Psoas muscle (tissue), 8 donors: ENCODE results near the gene MAST4. TPM values are rescaled to one million over a fixed set of nuclear protein-coding genes. Genes with fewer than 3 reads are reported as not detected.
A peak's percentile ranks its signal among the peaks of the same experiment; 100 is the strongest.

Experiments used
- ATAC-seq, 4 donors: fragments of 200-7000 bp; cut with Tn5 transposase; one replicate each; pipeline ENCODE4 v1.9.1; 2020; ENCODE audit warnings: moderate library complexity in 3 of 4, mild to moderate bottlenecking in 2 of 4
- DNase-seq, 2 donors: peaks; one replicate each; pipeline ENCODE4 v3.0.0-alpha.2; 2020
- H3K27ac ChIP-seq: fragments of 200-600 bp; one replicate; pipeline ENCODE4 v1.8.0; 2022
- H3K27me3 ChIP-seq, 3 donors: fragments of 200-600 bp in 1 of 3; one replicate each; pipeline versions ENCODE4 v1.6.1 to v1.8.0; 2013 to 2022; ENCODE audit warnings: low read length in 2 of 3, mild to moderate bottlenecking in 2 of 3, moderate library complexity in 1 of 3; ENCODE audit not compliant: insufficient read depth in 3 of 3
- H3K36me3 ChIP-seq, 2 donors: fragments of 200-600 bp in 1 of 2; one replicate each; pipeline versions ENCODE4 v1.6.1 to v1.8.0; 2013 to 2022; ENCODE audit warnings: low read depth in 1 of 2, mild to moderate bottlenecking in 1 of 2, moderate library complexity in 1 of 2; ENCODE audit not compliant: insufficient read depth in 1 of 2
- H3K4me1 ChIP-seq: fragments of 200-600 bp; one replicate; pipeline ENCODE4 v1.8.0; 2022
- H3K4me3 ChIP-seq: fragments of 200-600 bp; one replicate; pipeline ENCODE4 v1.8.0; 2022; ENCODE audit warnings: mild to moderate bottlenecking
- H3K9me3 ChIP-seq: fragments of 200-600 bp; one replicate; pipeline ENCODE4 v1.8.0; 2022
- WGBS, 3 donors: extraction: QIAGEN DNeasy Blood & Tissue Kit; methylation state at CpG; one replicate each; pipeline versions ENCODE4 v1.1.6 to v1.1.7; 2013; 5-methylcytosine and 5-hydroxymethylcytosine counted together
- intact Hi-C, 2 donors: fragments of 100-400 bp; cut with DNase I; formaldehyde crosslinking; loops; one replicate each; pipeline versions ENCODE4 v1.11.0 to v1.14.2; 2022
- polyA plus RNA-seq, 3 donors: library from polyadenylated mRNA; stranded (reverse); fragments of 200-250 nt; gene quantifications; one replicate each; pipeline ENCODE4 v1.2.3, GENCODE V29; 2013
- total RNA-seq, 4 donors: library from RNA; stranded (reverse); fragmentation: NEBNext Ultra II Directional in 2 of 4; extraction: Animal tissue kit (Norgen Biotek cat#: 25700) in 2 of 4; gene quantifications; one replicate each; pipeline versions ENCODE4 v1.2.1 to v1.2.4, GENCODE V29; 2021 to 2023
- TF ChIP-seq, protein P1 (sequence below): fragments of 200-600 bp; IDR thresholded peaks from one replicate; pipeline ENCODE4 v1.8.0; 2022; ENCODE audit warnings: antibody characterized with exemption
- donor health status: healthy with polysubstance abuse.
- donor health status: DM: no; HTN: no; CAD: no; lungs with moderate emphysema.
- donor health status: Bipolar disorder and iron deficiency.
- donor health status: healthy.
- donor health status: DM: yes; HTN: yes; CAD: no.
- donor health status: DM: no; HTN: no; CAD: no.
- donor health status: DM: no; HTN: no; CAD: no.
- donor health status: DM: yes; HTN: yes; CAD: no.

MAST4 gene
- total and polyA plus RNA-seq, 7 donors: 3.2 to 123 (median 12.1) TPM

DNA sequence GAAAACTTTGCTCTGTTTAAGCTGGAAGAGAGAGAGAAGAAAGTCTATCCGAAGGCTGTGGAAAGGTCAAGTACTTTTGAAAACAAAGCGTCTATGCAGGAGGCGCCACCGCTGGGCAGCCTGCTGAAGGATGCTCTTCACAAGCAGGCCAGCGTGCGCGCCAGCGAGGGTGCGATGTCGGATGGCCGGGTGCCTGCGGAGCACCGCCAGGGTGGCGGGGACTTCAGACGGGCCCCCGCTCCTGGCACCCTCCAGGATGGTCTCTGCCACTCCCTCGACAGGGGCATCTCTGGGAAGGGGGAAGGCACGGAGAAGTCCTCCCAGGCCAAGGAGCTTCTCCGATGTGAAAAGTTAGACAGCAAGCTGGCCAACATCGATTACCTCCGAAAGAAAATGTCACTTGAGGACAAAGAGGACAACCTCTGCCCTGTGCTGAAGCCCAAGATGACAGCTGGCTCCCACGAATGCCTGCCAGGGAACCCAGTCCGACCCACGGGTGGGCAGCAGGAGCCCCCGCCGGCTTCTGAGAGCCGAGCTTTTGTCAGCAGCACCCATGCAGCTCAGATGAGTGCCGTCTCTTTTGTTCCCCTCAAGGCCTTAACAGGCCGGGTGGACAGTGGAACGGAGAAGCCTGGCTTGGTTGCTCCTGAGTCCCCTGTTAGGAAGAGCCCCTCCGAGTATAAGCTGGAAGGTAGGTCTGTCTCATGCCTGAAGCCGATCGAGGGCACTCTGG lies 567.8 kb downstream of the MAST4 start:
- no peaks in the 10 kb centered on the region for H3K27me3 ChIP-seq
- ATAC-seq (no peak), DNase-seq (peak in 1 of 2 donors; percentile 51)
- H3K9me3 ChIP-seq: no peaks in the 10 kb centered on the region
- WGBS, 3 donors: 91 to 92% (median 91%) methylated on average over 31 to 33 of the region's 33 CpGs
- TF ChIP-seq, protein P1, sequence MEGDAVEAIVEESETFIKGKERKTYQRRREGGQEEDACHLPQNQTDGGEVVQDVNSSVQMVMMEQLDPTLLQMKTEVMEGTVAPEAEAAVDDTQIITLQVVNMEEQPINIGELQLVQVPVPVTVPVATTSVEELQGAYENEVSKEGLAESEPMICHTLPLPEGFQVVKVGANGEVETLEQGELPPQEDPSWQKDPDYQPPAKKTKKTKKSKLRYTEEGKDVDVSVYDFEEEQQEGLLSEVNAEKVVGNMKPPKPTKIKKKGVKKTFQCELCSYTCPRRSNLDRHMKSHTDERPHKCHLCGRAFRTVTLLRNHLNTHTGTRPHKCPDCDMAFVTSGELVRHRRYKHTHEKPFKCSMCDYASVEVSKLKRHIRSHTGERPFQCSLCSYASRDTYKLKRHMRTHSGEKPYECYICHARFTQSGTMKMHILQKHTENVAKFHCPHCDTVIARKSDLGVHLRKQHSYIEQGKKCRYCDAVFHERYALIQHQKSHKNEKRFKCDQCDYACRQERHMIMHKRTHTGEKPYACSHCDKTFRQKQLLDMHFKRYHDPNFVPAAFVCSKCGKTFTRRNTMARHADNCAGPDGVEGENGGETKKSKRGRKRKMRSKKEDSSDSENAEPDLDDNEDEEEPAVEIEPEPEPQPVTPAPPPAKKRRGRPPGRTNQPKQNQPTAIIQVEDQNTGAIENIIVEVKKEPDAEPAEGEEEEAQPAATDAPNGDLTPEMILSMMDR: no peak
- H3K27ac ChIP-seq: no peak overlapping the region
- peaks cover 6 to 93% of the 10 kb centered on the region in 2 donors for H3K36me3 ChIP-seq
- H3K4me1 ChIP-seq: no peaks in the 10 kb centered on the region
- H3K4me3 ChIP-seq: no peak overlapping the region
- intact Hi-C loops: no loop called here

DNA sequence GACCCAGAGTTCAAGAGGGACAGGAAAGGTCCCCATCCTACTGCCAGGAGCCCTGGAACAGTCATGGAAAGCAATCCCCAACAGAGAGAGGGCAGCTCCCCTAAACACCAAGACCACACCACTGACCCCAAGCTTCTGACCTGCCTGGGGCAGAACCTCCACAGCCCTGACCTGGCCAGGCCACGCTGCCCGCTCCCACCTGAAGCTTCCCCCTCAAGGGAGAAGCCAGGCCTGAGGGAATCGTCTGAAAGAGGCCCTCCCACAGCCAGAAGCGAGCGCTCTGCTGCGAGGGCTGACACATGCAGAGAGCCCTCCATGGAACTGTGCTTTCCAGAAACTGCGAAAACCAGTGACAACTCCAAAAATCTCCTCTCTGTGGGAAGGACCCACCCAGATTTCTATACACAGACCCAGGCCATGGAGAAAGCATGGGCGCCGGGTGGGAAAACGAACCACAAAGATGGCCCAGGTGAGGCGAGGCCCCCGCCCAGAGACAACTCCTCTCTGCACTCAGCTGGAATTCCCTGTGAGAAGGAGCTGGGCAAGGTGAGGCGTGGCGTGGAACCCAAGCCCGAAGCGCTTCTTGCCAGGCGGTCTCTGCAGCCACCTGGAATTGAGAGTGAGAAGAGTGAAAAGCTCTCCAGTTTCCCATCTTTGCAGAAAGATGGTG lies 568.8 kb downstream of the MAST4 start:
- Histone ChIP-seq H3K4me1 (no peaks in the 10 kb centered on the region), H3K27ac (no peak overlapping the region), H3K4me3 (no peak overlapping the region), H3K36me3 (peaks cover 6 to 92% of the 10 kb centered on the region in 2 donors), H3K9me3 (no peaks in the 10 kb centered on the region), H3K27me3 (no peaks in the 10 kb centered on the region)
- ATAC-seq: no peak
- DNase-seq: no peak
- TF ChIP-seq, protein P1: no peak
- 96% methylated on average over 17 of the region's 17 CpGs for WGBS, 3 donors
- intact Hi-C loops: no loop called here

DNA sequence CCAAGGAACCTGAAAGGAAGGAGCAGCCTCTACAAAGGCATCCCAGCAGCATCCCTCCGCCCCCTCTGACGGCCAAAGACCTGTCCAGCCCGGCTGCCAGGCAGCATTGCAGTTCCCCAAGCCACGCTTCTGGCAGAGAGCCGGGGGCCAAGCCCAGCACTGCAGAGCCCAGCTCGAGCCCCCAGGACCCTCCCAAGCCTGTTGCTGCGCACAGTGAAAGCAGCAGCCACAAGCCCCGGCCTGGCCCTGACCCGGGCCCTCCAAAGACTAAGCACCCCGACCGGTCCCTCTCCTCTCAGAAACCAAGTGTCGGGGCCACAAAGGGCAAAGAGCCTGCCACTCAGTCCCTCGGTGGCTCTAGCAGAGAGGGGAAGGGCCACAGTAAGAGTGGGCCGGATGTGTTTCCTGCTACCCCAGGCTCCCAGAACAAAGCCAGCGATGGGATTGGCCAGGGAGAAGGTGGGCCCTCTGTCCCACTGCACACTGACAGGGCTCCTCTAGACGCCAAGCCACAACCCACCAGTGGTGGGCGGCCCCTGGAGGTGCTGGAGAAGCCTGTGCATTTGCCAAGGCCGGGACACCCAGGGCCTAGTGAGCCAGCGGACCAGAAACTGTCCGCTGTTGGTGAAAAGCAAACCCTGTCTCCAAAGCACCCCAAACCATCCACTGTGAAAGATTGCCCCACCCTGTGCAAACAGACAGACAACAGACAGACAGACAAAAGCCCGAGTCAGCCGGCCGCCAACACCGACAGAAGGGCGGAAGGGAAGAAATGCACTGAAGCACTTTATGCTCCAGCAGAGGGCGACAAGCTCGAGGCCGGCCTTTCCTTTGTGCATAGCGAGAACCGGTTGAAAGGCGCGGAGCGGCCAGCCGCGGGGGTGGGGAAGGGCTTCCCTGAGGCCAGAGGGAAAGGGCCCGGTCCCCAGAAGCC lies 569.6 kb downstream of the MAST4 start:
- Histone ChIP-seq H3K27ac (peak overlapping the region; percentile 61), H3K4me3 (peak overlapping the region; percentile 46)
- intact Hi-C loops: loop anchor here in 1 of 2 donors (2.0 kb wide), 1 partner anchor 43 kb away; no protein-coding TSS in a partner anchor

More for the DNA sequence above, 569.6 kb downstream of the MAST4 start:
- peaks cover 6 to 92% of the 10 kb centered on the region in 2 donors for H3K36me3 ChIP-seq
- H3K9me3 ChIP-seq: no peaks in the 10 kb centered on the region
- DNase-seq (peak; percentile 86 to 90), ATAC-seq (peak; percentile 56 to 93 (median 82))
- no peaks in the 10 kb centered on the region for H3K4me1 ChIP-seq
- WGBS, 3 donors: 56 to 58% (median 58%) methylated on average over 33 to 36 of the region's 36 CpGs
- H3K27me3 ChIP-seq: no peaks in the 10 kb centered on the region
- TF ChIP-seq, protein P1: peak; percentile 52
